Mononuclear cell (primary cell): ENCODE measurements around the gene CLDN19. TPM values are rescaled to one million over a fixed set of nuclear protein-coding genes. Genes with fewer than 3 reads are reported as not detected.
A peak's percentile ranks its signal among the peaks of the same experiment; 100 is the strongest.
"Not testable (repeated sequence)": the region's sequence is repeated elsewhere in the genome, so short reads cannot be mapped to it uniquely, and the experiment has no call there.

Source experiments
- H3K27me3 ChIP-seq: 2 replicates; pipeline ENCODE4 v1.6.0; 2011; ENCODE audit warnings: low read length, control low read depth; ENCODE audit not compliant: insufficient read depth
- H3K4me1 ChIP-seq: 2 replicates; pipeline ENCODE4 v1.5.1; 2011; ENCODE audit warnings: mild to moderate bottlenecking, low read length, control low read depth; ENCODE audit not compliant: insufficient read depth
- H3K4me3 ChIP-seq: 2 replicates; pipeline ENCODE4 v1.5.1; 2011; ENCODE audit warnings: mild to moderate bottlenecking, low read length, moderate library complexity
- H3K9me3 ChIP-seq: 2 replicates; pipeline ENCODE4 v1.5.1; 2011; ENCODE audit warnings: low read depth, mild to moderate bottlenecking, control low read depth, low read length
- total RNA-seq: library from RNA; depleted of rRNA; stranded (reverse); fragments of >200 nt; gene quantifications from one replicate; pipeline ENCODE4 v1.2.3, GENCODE V29; 2012

CLDN19 gene
- total RNA-seq, 1 donor = under 0.01 TPM

DNA sequence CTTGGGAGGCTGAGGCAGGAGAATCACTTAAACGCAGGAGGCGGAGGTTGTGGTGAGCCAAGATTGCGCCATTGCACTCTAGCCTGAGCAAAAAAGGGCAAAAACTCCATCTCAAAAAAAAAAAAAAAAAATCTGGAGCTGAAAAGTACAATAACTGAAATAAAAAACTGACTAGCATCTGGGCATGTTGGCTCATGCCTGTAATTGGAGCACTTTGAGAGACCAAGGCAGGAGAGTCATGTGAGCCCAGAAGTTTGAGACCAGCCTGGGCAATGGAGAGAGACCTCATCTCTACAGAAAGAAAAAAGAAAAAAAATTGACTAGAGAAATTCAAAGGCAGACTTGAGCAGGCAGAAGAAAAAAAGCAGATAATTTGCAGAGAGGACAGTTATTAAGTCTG is 18.1 kb downstream of the CLDN19 start:
- Histone ChIP-seq H3K4me3 (no peak overlapping the region), H3K4me1 (no peaks in the 10 kb centered on the region), H3K27me3 (no peaks in the 10 kb centered on the region), H3K9me3 (no peaks in the 10 kb centered on the region)

DNA sequence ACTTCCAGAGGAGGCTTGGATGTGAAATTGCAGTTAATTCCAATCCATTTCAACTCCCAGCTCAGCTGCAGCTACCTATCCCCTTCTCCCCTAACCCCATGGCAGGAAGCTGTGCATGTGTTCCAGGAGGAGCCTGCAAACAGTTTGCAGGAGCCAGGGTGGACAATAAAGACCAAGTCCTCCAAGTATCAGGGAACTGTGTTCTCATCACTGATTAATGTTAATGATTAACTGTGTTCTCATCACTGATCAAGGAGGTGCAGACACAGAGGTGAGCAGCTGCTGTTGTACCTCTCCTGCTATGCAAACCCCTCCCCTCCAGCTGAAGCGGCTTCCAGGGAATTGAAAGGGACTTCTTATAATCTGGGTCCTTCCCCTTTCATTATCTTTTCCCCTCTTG is 19.2 kb downstream of the CLDN19 start:
- Histone ChIP-seq H3K4me3 (no peak overlapping the region), H3K9me3 (no peaks in the 10 kb centered on the region), H3K27me3 (no peaks in the 10 kb centered on the region)

DNA sequence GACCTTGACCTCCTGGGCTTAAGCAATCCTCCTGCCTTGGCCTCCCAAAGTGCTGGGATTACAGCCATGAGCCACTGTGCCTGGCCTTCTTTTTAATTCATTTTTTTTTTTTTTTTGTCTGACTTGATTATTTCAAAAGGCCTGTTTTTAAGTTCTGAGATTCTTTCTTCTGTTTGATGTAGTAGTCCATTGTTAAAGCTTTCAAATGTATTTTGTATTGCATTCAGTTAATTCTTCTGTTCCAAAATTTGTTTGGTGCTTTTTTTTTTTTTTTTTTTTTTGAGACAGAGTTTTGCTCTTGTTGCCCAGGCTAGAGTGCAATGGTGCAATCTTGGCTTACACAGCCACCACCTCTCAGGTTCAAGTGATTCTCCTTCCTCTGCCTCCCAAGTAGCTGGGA is 25.6 kb downstream of the CLDN19 start:
- H3K4me3 ChIP-seq, H3K4me1 ChIP-seq, H3K27me3 ChIP-seq: not testable (repeated sequence)
- peaks cover 19% of the 10 kb centered on the region for H3K9me3 ChIP-seq

More for the DNA sequence above, 19.2 kb downstream of the CLDN19 start:
- no peaks in the 10 kb centered on the region for H3K4me1 ChIP-seq

DNA sequence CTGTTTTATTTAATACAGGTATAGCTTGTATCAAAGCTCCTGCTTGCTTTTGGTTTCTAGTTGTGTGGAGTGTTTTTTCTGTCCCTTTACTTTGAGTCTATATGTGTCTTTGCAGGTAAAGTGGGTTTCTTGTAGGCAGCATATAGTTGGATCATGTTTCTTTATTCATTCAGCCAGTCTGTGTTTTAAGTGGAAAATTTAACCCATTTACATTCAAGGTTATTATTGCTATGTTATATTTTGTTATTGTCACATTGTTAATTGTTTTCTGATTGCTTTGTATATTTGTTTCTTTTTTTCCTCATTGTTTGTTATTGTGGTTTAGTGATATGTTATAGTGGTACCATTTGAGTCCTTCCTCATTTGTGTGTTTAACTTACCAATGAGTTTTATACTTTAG is 26.7 kb downstream of the CLDN19 start:
- H3K9me3 ChIP-seq = peaks cover 19% of the 10 kb centered on the region

DNA sequence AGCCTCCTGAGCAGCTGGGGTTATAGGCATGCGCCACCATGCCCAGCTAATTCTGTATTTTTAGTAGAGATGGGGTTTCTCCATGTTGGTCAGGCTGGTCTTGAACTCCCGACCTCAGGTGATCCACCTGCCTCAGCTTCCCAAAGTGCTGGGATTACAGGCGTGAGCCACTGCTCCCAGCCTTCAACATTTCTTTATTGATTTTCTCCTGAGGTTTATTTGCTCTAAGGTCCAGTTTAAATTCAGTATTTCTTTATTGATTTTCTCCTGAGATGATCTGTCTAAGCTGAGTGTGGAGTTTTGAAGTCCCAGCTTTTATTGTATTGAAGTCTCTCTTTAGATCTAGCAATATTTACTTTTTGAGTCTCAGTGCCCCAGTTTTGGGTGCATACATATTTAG is 27.2 kb downstream of the CLDN19 start:
- not testable (repeated sequence) for H3K4me3 ChIP-seq, H3K4me1 ChIP-seq, H3K27me3 ChIP-seq
- H3K9me3 ChIP-seq = peaks cover 19% of the 10 kb centered on the region

More for the DNA sequence above, 26.7 kb downstream of the CLDN19 start:
- H3K4me1 ChIP-seq = no peaks in the 10 kb centered on the region
- H3K4me3 ChIP-seq = no peak overlapping the region
- H3K27me3 ChIP-seq = no peaks in the 10 kb centered on the region

DNA sequence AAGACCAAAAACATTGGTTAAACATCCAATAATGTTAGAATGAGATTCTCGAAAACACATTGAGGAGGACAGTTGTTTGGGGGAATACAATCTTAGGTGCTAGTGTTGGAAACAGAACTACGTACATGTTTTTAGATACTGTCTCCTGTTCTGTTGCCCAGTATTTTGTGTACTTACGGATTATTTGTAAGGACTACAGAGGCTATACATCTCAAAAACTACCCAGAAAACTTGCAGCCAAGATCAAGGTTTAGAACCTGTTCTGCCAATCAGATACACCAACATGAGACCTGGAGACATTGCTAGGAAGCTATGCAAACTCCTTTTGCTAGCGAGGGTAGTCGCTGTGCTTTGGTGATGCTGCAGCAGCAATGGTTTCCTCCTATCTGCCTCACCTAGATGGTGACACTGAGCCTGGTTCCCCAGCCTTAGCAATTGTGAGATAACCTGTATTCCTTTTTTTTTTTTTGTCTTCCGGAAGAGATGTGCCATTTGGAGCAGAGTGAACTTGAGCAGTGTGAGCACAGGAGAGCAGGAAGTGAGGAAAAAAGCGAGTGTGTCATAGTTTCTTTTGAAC is 36.1 kb downstream of the CLDN19 start:
- Histone ChIP-seq H3K27me3 (no peaks in the 10 kb centered on the region), H3K4me3 (no peak overlapping the region), H3K4me1 (no peaks in the 10 kb centered on the region), H3K9me3 (no peaks in the 10 kb centered on the region)

DNA sequence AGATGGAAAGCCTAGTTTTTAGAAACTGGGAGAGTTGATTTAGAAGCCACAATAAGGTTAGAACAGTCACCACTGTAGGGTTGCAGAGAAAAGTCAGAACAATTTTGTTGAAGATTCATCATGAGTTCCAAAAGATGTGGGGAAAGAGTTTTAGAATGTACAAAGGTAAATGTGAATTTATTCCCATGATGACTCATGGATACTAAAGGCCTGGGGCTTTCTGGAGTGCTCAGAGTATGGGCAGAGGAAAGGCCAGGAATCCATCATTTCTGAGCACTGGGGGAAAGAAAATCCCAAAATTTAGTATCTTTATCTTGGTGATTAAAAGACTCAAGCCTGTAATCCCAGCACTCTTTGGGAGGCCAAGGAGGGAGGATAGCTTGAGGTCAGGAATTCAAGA is 40.0 kb downstream of the CLDN19 start:
- no peaks in the 10 kb centered on the region for H3K27me3 ChIP-seq
- no peaks in the 10 kb centered on the region for H3K9me3 ChIP-seq
- no peak overlapping the region for H3K4me3 ChIP-seq
- no peaks in the 10 kb centered on the region for H3K4me1 ChIP-seq

DNA sequence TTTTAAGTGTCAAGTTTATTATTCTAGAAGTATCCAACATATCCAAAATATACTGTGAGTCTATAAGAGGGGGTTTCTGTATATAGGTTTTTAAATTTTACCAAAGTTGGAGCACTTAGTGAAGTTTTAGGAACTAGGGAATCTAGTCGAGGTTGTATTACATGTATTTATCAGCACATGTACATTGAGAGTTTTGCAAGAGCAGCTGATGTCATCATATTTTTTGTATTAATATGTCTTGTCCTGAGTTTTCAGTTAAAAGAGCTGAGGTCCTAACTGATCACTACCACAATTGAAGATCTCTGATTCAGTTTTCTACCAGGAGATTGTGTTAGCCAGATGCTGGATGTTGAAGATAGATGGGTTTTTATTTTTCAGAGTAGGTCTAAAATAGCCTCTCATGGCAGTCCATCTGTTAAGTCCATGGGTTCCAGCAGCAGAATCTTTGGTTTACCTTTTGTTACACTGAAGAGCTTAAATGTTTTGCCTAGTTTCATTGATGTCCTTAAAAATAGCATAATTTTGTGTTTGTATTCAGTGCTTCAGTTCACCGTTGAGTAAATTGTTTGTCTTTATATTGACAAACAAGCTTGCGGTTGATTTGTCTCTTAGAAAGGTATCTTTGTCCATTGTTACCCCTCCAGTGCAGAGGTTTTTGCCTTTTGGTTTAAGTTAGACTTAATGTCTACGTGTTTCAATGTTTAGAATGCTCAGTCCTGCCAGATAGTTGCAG is 41.8 kb downstream of the CLDN19 start:
- no peak overlapping the region for H3K4me3 ChIP-seq
- H3K27me3 ChIP-seq = no peaks in the 10 kb centered on the region
- H3K4me1 ChIP-seq = no peaks in the 10 kb centered on the region
- H3K9me3 ChIP-seq = no peaks in the 10 kb centered on the region

DNA sequence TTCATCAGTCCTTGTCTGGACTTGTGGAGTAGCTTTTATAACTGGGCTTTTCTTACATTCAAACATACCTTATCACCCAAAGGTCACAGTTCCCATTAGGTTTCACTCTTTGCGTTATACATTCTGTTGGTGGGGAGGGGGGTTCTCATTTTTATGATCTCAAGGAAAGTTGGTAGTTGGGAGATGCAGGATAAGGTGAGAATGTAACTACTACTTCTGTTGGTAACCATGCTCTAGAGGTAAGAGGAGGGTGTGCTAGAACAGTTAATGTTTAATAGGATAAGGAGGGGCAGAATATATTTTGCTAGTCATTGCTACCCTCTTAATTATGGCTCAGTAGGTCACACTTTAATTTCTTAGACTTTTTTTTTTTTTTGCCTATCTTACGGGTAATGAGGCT is 47.1 kb downstream of the CLDN19 start:
- H3K27me3 ChIP-seq = no peaks in the 10 kb centered on the region
- no peak overlapping the region for H3K4me3 ChIP-seq
- H3K9me3 ChIP-seq = no peaks in the 10 kb centered on the region
- peaks cover 21% of the 10 kb centered on the region for H3K4me1 ChIP-seq

DNA sequence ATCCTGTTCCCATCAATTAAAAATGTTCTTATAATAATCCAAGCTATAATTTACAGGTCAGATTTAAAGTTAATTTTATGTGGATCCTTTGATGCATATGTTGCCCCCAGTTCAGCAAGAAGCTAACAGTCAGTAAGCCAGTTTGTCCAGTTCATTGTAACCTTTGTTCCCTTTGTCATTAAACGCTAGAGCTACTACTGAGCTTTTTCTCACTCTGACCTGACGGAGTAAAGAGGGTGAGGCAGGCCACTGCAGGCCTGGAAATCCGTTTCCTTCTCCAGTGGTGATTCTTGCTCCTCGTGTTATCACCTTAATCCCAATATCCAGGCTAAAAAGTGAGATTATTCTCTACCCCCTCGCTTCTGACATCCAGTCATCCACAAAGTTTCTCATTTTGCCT is 47.6 kb downstream of the CLDN19 start:
- no peaks in the 10 kb centered on the region for H3K9me3 ChIP-seq
- H3K4me3 ChIP-seq = no peak overlapping the region
- no peaks in the 10 kb centered on the region for H3K27me3 ChIP-seq
- H3K4me1 ChIP-seq = peaks cover 25% of the 10 kb centered on the region

DNA sequence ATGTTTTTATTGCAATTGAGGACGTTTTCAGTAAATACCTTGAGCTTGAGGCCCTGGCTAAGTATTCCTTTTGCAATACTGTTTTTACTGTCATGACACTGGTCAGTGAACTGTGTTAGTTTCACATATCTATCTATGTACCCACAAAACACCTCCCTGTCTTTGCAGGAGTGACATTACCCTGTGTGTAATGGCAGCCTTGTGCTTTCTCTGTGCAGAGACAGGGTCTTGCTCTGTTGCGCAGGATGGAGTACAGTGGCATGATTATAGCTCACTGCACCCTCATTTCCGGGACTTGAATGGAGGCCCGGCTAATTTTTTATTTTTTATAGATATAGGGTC is 48.9 kb downstream of the CLDN19 start:
- H3K4me1 ChIP-seq = peaks cover 36% of the 10 kb centered on the region
- H3K4me3 ChIP-seq = no peak overlapping the region

DNA sequence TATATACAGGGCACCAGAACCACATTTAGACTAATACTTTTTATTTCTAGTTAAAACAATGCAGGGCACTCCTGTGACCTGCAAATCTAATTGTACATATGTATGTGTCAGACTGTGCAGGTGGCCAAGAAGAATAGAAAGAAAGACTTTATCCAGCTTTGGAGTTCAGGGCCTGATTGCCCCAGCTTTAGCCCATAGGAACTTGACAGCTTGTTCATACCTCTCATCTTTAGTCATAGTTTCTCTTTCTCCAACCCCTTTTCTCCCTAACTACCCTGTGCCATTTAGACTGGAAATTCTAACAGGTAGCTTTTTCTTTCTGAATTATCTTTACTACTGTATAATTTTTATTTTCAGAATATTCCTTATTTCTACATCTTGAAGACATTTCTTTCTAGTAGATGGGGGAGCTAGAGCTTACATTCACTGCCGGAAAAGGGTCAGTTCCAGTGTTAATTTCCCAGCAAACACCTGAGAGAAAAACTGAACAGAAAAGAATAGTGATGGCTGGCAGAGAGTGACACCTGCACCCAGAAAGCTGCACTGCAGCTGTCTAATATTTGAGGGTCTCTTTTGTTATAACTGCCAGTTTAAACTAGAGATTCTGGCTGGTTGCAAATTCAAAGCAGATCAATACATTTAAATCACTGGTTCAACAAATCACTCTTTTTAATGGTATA is 49.4 kb downstream of the CLDN19 start:
- Histone ChIP-seq H3K9me3 (no peaks in the 10 kb centered on the region), H3K4me1 (peaks cover 36% of the 10 kb centered on the region), H3K27me3 (no peaks in the 10 kb centered on the region), H3K4me3 (no peak overlapping the region)

More for the DNA sequence above, 48.9 kb downstream of the CLDN19 start:
- no peaks in the 10 kb centered on the region for H3K9me3 ChIP-seq
- H3K27me3 ChIP-seq = no peaks in the 10 kb centered on the region

DNA sequence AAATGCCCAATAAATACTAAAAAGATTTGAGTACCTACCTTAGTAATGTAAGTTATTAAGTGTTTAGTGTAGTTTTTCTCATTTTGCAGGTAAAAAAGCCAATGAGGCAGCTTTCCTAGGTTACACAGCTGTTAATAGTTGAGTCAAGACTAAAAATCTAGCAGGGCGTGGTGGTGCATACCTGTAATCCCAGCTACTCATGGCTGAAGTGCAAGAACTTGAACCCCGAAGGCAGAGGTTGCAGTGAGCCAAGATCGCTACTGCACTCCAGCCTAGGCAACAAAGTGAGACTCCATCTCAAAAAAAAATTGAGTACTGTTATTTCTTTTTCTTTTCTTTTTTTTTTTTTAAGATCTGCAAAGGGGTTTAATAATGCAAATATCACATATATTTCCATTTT is 50.1 kb downstream of the CLDN19 start:
- H3K27me3 ChIP-seq = no peaks in the 10 kb centered on the region
- no peaks in the 10 kb centered on the region for H3K9me3 ChIP-seq
- no peak overlapping the region for H3K4me3 ChIP-seq
- H3K4me1 ChIP-seq = peaks cover 39% of the 10 kb centered on the region

DNA sequence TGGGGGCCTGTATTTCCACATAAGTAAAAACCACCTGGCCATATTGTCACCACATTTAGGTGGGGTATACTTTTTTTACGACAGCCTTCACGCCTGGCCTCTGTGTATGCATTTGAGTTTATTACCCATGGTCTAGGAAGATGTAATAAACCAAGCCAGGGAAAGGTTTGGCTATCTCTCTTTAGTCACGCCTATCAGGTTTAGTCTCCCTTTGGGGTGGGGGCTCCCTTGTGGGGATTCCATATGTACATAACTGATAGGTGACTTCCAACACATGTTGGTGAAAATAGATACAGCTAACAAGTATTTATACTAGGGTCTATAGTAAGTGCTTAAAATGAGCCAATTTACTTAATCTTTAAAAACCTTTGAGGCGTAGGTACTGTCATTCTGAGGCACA is 53.6 kb downstream of the CLDN19 start:
- H3K9me3 ChIP-seq = no peaks in the 10 kb centered on the region
- peaks cover 54% of the 10 kb centered on the region for H3K4me1 ChIP-seq
- no peaks in the 10 kb centered on the region for H3K27me3 ChIP-seq
- no peak overlapping the region for H3K4me3 ChIP-seq

DNA sequence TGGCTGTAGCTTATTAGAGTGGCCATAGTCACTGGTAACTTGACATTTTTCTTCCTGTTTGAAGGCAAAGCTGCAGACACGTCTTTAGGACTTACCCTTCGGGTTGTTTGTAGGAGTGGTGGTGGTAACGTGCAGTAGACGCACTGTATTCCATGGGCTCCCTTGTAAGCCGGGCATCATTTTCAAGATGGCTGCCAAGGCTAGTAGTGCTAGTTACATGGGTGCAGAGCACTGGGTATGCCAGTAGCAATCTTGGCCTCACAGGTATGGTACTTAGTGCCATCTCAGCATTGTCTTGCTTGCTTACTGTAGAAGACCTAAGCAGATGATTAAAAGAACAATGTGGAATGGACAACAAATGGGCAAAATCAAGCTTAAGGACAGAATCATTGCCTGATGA is 55.9 kb downstream of the CLDN19 start:
- peaks cover 56% of the 10 kb centered on the region for H3K4me1 ChIP-seq
- no peaks in the 10 kb centered on the region for H3K9me3 ChIP-seq
- no peaks in the 10 kb centered on the region for H3K27me3 ChIP-seq
- peak overlapping the region; percentile 1 for H3K4me3 ChIP-seq
